ENCODE measurements around the gene ACAP1.
"Not testable (repeated sequence)": the region's sequence is repeated elsewhere in the genome, so short reads cannot be mapped to it uniquely, and the experiment has no call there.

The ACAP1 gene

DNA sequence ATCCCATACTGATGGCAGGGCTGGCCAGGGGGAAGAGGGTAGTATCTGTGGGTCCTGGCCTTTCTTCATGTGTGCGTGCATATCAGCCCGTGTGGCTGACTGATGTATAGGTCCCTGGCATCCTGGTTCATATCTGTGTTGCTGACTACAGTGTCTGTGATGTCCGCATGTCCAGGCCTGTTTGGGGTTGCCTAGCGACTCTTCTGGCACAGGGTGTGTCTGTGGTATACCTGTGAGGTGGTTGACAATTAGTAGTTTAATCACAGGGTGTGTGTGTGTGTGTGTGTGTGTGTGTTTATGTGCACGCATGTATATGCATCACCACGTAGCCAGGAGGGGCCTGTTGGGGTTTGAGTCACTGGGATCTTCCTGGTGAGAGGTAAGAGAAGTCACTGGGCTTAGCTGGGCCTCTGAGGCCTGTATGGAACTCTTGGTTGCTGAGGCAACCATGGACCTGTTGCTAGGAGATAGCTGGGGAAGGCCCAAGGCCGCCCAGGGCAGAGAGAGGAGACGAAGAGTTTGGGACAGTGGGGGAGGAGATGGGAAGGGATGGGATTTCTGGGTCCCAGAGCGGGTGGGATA lies 18.0 kb downstream of the ACAP1 start:
- H3K9me3 ChIP-seq (ENCODE audit: control insufficient read depth, low read length) = no peaks in the 10 kb centered on the region
- no peak overlapping the region for H3K9ac ChIP-seq (ENCODE audit: low read length)
- H3K36me3 ChIP-seq (ENCODE audit: control insufficient read depth, insufficient read depth, low read length) = no peaks in the 10 kb centered on the region
- no peak overlapping the region for H3K4me3 ChIP-seq (ENCODE audit: low read length)
- H3K27me3 ChIP-seq (ENCODE audit: control insufficient read depth, insufficient read depth, low read length) = peaks cover 6% of the 10 kb centered on the region
- peaks cover 52% of the 10 kb centered on the region for H3K4me1 ChIP-seq (ENCODE audit: control insufficient read depth, insufficient read depth, low read length)

DNA sequence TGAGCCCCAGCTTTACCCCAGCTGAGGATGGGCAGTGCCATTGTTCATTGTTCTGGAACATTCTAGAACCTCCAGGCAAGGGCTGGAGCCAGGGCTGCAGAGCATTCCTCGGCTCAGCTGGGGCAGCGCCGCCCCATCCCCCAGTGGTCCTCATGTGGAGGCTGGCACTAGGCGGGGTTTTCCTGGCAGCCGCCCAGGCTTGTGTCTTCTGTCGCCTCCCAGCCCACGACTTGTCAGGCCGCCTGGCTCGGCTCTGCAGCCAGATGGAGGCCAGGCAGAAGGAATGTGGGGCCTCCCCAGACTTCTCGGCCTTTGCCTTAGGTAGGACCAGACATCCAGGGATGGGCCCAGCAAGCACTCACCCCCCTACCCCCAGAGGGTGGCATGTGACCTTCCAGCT lies 18.7 kb downstream of the ACAP1 start, which contains the start of gene TMEM95:
Gene TMEM95, plus strand, starts transcription at position 104 of the 400 bp plus-strand sequence. Its CDS starts 49 bp downstream, at position 153.
- Histone ChIP-seq H3K4me1 (ENCODE audit: control insufficient read depth, insufficient read depth, low read length) (peaks cover 48% of the 10 kb centered on the region), H3K9me3 (ENCODE audit: control insufficient read depth, low read length) (no peaks in the 10 kb centered on the region), H3K27me3 (ENCODE audit: control insufficient read depth, insufficient read depth, low read length) (peaks cover 6% of the 10 kb centered on the region), H3K4me3 (ENCODE audit: low read length) (no peak within 1 kb of the TSS), H3K36me3 (ENCODE audit: control insufficient read depth, insufficient read depth, low read length) (no peaks in the 10 kb centered on the region), H3K9ac (ENCODE audit: low read length) (peak within 1 kb of the TSS; percentile 23)

DNA sequence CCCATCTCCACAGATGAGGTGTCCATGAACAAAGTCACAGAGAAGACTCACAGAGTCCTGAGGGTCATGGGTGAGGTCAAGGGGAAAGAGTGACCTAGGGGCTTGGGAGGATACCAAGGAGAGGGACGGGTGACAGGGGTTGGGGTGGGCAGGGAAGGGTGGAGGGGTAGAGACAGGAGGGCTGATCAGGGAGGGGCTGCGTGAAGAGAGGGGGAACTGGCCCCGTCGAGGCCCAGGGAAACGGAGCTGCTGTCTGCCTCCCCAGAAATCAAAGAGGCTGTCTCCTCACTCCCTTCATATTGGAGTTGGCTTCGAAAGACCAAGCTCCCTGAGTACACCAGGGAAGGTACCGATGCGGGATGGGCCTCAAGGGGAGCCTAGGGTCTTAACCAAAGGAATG lies 19.2 kb downstream of the ACAP1 start:
- peaks cover 48% of the 10 kb centered on the region for H3K4me1 ChIP-seq (ENCODE audit: control insufficient read depth, insufficient read depth, low read length)
- no peaks in the 10 kb centered on the region for H3K9me3 ChIP-seq (ENCODE audit: control insufficient read depth, low read length)
- no peaks in the 10 kb centered on the region for H3K36me3 ChIP-seq (ENCODE audit: control insufficient read depth, insufficient read depth, low read length)
- H3K27me3 ChIP-seq (ENCODE audit: control insufficient read depth, insufficient read depth, low read length) = peaks cover 6% of the 10 kb centered on the region
- no peak overlapping the region for H3K9ac ChIP-seq (ENCODE audit: low read length)
- no peak overlapping the region for H3K4me3 ChIP-seq (ENCODE audit: low read length)

DNA sequence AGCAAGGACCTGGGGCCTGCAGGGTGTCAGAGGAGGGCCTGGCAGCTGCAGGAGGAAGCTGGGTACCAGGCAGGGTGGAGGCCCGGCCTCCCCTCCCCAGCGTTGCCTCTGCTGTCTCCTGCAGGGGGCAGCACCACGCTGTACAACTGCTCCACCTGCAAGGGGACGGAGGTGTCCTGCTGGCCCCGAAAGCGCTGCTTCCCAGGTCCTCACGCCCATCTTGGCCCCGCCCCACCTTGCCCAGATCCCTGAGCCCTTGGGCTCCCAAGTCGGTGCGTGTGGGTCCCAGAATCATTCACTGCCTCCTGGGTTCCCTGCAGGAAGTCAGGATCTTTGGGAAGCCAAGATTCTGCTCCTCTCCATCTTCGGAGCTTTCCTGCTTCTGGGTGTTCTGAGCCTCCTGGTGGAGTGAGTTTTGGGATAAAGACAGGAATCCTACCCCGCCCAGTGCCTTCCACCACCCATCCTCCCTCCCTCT lies 19.8 kb downstream of the ACAP1 start:
- Histone ChIP-seq H3K4me1 (ENCODE audit: control insufficient read depth, insufficient read depth, low read length) (peaks cover 44% of the 10 kb centered on the region), H3K4me3 (ENCODE audit: low read length) (no peak overlapping the region), H3K27me3 (ENCODE audit: control insufficient read depth, insufficient read depth, low read length) (peaks cover 6% of the 10 kb centered on the region), H3K36me3 (ENCODE audit: control insufficient read depth, insufficient read depth, low read length) (no peaks in the 10 kb centered on the region), H3K9me3 (ENCODE audit: control insufficient read depth, low read length) (no peaks in the 10 kb centered on the region), H3K9ac (ENCODE audit: low read length) (peak overlapping the region; percentile 23)

DNA sequence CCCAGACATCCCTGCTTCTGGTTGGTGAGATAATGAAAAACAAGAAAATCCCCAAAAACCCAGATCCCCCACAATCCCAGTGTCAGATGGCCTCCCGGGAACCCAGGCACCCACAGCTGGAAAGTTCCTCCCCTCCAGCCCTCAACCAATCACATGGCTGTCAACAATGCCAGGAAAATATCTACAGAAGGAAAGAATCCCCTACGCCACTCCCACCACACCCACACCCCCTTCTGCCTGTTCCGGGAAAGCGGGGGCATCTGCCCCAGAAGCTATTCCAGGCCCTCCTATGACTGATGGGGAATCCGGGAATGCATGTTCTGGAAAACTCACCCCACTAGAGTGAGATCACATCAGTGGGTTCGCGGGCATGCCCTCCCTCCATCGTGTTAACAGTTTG lies 20.4 kb downstream of the ACAP1 start:
- no peak overlapping the region for H3K4me3 ChIP-seq (ENCODE audit: low read length)
- peaks cover 6% of the 10 kb centered on the region for H3K27me3 ChIP-seq (ENCODE audit: control insufficient read depth, insufficient read depth, low read length)
- peaks cover 41% of the 10 kb centered on the region for H3K4me1 ChIP-seq (ENCODE audit: control insufficient read depth, insufficient read depth, low read length)
- H3K9ac ChIP-seq (ENCODE audit: low read length) = no peak overlapping the region
- H3K9me3 ChIP-seq (ENCODE audit: control insufficient read depth, low read length) = no peaks in the 10 kb centered on the region
- no peaks in the 10 kb centered on the region for H3K36me3 ChIP-seq (ENCODE audit: control insufficient read depth, insufficient read depth, low read length)

DNA sequence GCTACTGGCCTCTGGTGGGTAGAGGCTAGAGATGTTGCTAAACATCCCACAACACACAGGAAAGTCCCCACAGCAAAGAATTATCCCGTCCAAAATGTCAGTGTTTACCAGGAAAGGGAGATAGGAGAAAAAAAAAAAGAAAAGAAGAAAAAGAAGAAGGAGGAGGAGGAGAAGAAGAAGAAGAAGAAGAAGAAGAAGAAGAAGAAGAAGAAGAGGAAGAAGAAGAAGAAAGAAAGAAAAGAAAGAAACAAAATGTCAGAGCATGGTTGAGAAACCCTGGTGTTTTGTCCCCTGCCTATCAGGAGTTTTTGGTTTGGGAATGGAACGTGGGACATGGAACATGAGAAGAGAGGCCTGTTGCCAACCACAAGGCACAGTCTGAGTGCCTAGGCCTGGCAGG lies 21.1 kb downstream of the ACAP1 start:
- H3K27me3 ChIP-seq (ENCODE audit: control insufficient read depth, insufficient read depth, low read length) = peaks cover 8% of the 10 kb centered on the region
- H3K9ac ChIP-seq (ENCODE audit: low read length) = no peak overlapping the region
- H3K36me3 ChIP-seq (ENCODE audit: control insufficient read depth, insufficient read depth, low read length) = no peaks in the 10 kb centered on the region
- H3K4me1 ChIP-seq (ENCODE audit: control insufficient read depth, insufficient read depth, low read length) = peaks cover 40% of the 10 kb centered on the region
- no peaks in the 10 kb centered on the region for H3K9me3 ChIP-seq (ENCODE audit: control insufficient read depth, low read length)
- no peak overlapping the region for H3K4me3 ChIP-seq (ENCODE audit: low read length)

DNA sequence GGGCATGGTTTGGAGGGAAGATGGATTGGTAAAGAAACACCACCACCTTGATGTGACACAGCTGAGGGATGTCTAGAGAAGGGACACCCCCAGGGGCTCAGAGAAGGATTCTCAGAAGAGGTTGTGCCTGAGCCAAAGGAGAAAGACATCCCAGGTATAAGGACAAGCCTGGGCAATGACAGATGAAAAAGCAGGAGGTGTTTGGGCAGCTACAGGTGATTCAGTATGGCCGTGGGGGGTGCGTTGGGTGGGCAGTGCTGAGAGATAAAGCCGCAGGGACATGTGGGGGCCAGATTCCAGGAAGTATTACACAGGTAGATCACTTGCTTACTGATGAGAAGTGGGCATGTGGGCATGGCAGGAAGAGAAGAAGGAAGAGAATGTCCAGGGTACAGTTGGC lies 25.6 kb downstream of the ACAP1 start:
- no peaks in the 10 kb centered on the region for H3K4me1 ChIP-seq (ENCODE audit: control insufficient read depth, insufficient read depth, low read length)
- H3K9me3 ChIP-seq (ENCODE audit: control insufficient read depth, low read length) = no peaks in the 10 kb centered on the region
- H3K4me3 ChIP-seq (ENCODE audit: low read length) = no peak overlapping the region
- no peak overlapping the region for H3K9ac ChIP-seq (ENCODE audit: low read length)
- no peaks in the 10 kb centered on the region for H3K36me3 ChIP-seq (ENCODE audit: control insufficient read depth, insufficient read depth, low read length)
- peaks cover 3% of the 10 kb centered on the region for H3K27me3 ChIP-seq (ENCODE audit: control insufficient read depth, insufficient read depth, low read length)

DNA sequence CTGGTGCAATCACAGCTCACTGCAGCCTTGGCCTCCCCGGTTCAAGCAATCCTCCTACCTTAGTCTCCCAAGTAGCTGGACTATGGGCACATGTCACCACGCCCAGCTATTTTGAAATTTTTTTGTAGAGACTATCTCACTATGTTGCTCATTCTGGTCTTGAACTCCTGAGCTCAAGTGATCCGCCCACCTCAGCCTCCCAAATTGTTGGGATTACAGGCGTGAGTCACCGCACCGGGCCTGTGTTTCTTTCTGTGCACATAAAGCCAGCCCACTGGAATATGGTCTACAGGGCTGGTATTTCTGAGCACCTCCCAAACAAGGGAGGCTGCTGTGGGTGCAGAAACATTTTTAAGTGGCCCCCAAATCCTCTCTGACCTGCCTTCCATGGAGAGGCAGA lies 27.0 kb downstream of the ACAP1 start:
- Histone ChIP-seq H3K4me3 (ENCODE audit: low read length) (no peak overlapping the region), H3K4me1 (ENCODE audit: control insufficient read depth, insufficient read depth, low read length) (no peaks in the 10 kb centered on the region), H3K36me3 (ENCODE audit: control insufficient read depth, insufficient read depth, low read length) (no peaks in the 10 kb centered on the region), H3K9ac (ENCODE audit: low read length) (no peak overlapping the region), H3K27me3 (ENCODE audit: control insufficient read depth, insufficient read depth, low read length) (peaks cover 3% of the 10 kb centered on the region), H3K9me3 (ENCODE audit: control insufficient read depth, low read length) (no peaks in the 10 kb centered on the region)

DNA sequence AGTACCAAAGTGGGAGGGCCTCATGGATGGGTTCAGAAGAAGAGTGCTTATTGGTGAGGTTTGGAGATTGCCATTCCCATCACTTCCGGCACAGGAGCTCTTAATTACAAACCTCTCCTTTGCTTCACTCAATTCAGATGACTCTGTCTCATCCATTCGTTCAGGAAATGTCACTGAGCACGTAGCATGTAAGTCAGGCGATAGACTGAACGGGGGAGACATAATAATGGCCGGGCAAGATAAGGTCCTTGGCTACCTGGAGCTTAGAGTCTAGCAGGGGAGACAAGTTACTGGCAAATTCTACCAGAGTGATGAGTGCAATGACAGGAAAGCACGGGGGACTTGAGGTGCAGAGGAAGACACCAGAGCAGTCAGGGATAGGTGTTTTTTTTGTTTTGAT lies 29.6 kb downstream of the ACAP1 start:
- not testable (repeated sequence) for H3K36me3 ChIP-seq (ENCODE audit: control insufficient read depth, insufficient read depth, low read length); H3K4me1 ChIP-seq (ENCODE audit: control insufficient read depth, insufficient read depth, low read length); H3K9ac ChIP-seq (ENCODE audit: low read length); H3K27me3 ChIP-seq (ENCODE audit: control insufficient read depth, insufficient read depth, low read length); H3K4me3 ChIP-seq (ENCODE audit: low read length); H3K9me3 ChIP-seq (ENCODE audit: control insufficient read depth, low read length)

DNA sequence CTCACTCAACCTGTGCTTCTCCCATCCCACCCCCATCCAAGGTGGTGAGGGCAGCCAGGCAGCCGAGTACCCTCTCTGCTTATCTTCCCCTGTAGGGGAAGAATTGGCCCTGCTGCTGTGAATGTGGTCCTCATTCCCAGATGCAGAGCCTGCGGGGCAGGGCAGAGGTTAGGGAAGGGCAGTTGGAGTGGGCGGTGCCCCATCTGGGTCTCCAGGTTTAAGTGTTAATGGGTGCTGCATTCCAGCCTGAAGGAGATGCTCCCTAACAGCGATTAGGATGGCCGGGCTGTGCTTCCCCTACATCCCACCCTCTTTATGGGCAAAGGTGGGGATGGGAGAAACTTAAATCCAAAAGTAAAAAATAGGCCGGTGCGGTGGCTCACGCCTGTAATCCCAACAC lies 30.8 kb downstream of the ACAP1 start:
- Histone ChIP-seq H3K4me1 (ENCODE audit: control insufficient read depth, insufficient read depth, low read length) (no peaks in the 10 kb centered on the region), H3K9ac (ENCODE audit: low read length) (no peak overlapping the region), H3K9me3 (ENCODE audit: control insufficient read depth, low read length) (no peaks in the 10 kb centered on the region), H3K4me3 (ENCODE audit: low read length) (no peak overlapping the region), H3K36me3 (ENCODE audit: control insufficient read depth, insufficient read depth, low read length) (no peaks in the 10 kb centered on the region), H3K27me3 (ENCODE audit: control insufficient read depth, insufficient read depth, low read length) (peaks cover 7% of the 10 kb centered on the region)

DNA sequence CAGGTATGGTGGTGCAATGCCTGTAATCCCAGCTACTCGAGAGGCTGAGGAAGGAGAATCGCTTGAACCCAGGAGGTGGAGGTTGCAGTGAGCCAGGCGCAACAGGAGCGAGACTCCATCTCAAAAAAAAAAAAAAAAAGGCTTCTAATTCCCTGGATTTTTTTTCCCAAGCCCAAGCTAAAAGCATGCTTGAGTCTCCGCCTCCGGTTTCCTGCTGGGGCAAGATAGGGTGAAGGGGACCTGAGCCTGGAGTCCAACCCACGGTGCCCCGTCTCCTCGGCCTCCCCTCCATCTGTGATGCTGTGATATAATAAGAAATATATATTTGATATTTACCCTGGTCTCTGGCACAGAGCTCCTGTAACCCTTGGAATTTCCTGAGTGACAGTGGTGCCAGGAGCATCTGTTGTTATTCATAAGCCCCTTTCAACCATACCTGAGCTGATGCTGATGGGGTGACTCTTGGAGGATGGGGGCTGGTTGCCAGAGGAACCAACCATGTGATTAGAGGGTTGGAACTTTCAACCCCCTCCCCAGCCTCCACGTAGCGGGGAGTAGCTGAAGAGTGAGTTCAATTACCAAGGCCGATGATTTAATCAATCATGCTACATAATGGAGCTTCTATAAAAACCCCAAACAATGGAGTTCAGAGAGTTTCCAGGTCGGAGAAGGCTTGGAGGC lies 31.7 kb downstream of the ACAP1 start:
- Histone ChIP-seq H3K36me3 (ENCODE audit: control insufficient read depth, insufficient read depth, low read length) (no peaks in the 10 kb centered on the region), H3K9ac (ENCODE audit: low read length) (no peak overlapping the region), H3K4me1 (ENCODE audit: control insufficient read depth, insufficient read depth, low read length) (no peaks in the 10 kb centered on the region), H3K27me3 (ENCODE audit: control insufficient read depth, insufficient read depth, low read length) (peaks cover 6% of the 10 kb centered on the region), H3K9me3 (ENCODE audit: control insufficient read depth, low read length) (no peaks in the 10 kb centered on the region), H3K4me3 (ENCODE audit: low read length) (no peak overlapping the region)

DNA sequence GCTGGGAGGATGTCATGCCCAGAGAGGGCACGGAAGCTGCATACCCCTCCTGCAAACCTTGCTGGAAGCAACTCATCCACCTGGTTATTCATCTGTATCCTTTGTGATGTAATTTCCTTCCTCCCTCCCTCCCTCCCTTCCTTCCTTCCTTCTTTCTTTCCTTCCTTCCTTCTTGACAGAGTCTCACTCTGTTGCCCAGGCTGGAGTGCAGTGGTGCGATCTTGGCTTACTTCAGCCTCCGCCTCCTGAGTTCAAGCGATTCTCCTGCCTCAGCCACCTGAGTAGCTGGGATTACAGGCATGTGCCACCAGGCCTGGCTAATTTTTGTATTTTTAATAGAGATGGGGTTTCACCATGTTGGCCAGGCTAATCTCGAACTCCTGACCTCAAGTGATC lies 32.3 kb downstream of the ACAP1 start:
- not testable (repeated sequence) for H3K27me3 ChIP-seq (ENCODE audit: control insufficient read depth, insufficient read depth, low read length); H3K4me3 ChIP-seq (ENCODE audit: low read length); H3K36me3 ChIP-seq (ENCODE audit: control insufficient read depth, insufficient read depth, low read length)

More for the DNA sequence above, 32.3 kb downstream of the ACAP1 start:
- H3K4me1 ChIP-seq (ENCODE audit: control insufficient read depth, insufficient read depth, low read length); H3K9me3 ChIP-seq (ENCODE audit: control insufficient read depth, low read length); H3K9ac ChIP-seq (ENCODE audit: low read length): not testable (repeated sequence)
